Stimulated activated naive CD8-positive, alpha-beta T cell treated with anti-CD3 and anti-CD28 coated beads, Interleukin-15, Interleukin-2, amounts not matched to agents 100 U/mL and 50 U/mL, for 24 hours (primary cell): Measurements from ENCODE around the gene VASP.

Experiments
- ATAC-seq: fragments of 150-1000 bp; cut with Tn5 transposase; one replicate; pipeline ENCODE4 v1.10.0; 2021
- DNase-seq: peaks from one replicate; pipeline ENCODE4 v3.0.0; 2021

Gene VASP

GRCh38 chr19:45554481-45554880 is 47.2 kb downstream of the VASP start:
- no peak for DNase-seq
- no peak for ATAC-seq

DNA sequence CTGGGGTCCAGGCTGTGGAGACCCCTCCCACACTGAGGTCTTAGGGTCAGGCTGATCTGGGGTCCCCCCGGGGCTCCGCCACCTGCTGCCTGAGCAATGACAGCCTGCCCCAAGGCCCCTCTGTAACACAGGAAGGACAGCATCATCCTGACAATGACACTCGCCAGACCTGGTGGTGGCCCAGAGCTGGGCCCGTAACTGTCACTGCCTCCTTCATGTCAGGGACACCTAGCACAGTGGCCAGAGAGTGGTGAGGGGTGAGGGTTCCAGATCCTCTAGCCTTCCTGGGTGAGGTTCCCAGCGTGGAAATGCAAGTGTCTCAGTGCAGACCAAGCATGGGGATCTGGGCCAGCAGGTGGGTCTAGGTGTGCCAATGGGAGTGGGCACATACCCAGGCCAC is 49.6 kb downstream of the VASP start:
- no peak for DNase-seq
- no peak for ATAC-seq

DNA sequence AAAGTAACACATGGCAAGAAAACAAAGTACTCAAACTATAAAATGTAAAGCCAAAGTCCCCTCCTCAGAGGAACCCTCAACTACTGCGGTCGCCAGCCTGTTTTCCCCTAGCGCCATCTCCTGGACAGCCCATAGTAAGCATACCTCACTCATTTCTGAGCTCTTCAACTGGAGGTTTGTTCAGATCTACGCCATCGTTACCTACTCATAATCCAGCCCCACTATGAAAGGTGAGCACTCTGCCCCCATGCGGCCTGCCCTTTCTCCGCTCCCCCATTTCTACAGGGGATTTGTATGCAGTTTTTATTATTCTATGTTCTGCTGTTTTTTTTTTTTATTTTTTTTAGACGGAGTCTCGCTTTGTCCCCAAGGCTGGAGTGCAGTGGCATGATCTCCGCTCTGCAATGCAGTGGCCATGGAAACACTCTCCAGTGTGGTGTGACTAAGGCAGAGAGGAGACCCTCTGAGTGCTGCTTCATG is 51.2 kb downstream of the VASP start:
- ATAC-seq: peak; percentile 92
- DNase-seq: peak; percentile 73

GRCh38 chr19:45560038-45560437 is 52.8 kb downstream of the VASP start:
- ATAC-seq: no peak

GRCh38 chr19:45560686-45561085 is 53.4 kb downstream of the VASP start:
- ATAC-seq (no peak), DNase-seq (no peak)

More at GRCh38 chr19:45560038-45560437, 52.8 kb downstream of the VASP start:
- no peak for DNase-seq

- ATAC-seq (no peak), DNase-seq (no peak)
These were observed 57.0 kb downstream of the VASP start for GRCh38 chr19:45564131-45564780.

DNA sequence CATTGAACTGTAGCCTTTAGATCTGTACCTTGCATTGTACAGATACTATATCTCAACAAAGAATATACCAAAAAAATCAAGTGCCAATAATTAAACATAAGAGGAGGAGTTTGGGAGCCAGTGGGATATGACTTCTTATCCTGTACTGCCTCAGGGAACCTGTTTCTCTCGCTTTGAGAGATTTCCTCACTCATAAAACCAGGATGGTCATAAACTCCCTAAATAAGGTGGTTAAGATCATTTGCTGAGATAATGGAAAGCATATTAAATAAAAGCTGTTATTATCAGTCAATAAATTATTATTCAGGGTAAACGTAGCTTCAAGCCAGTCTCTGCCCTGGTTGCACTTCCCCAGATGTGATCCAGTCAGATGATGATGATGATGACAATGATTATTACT is 60.3 kb downstream of the VASP start:
- DNase-seq: no peak
- no peak for ATAC-seq

- ATAC-seq (peak; percentile 23), DNase-seq (no peak)
These were observed 61.5 kb downstream of the VASP start for GRCh38 chr19:45568732-45569131.

DNA sequence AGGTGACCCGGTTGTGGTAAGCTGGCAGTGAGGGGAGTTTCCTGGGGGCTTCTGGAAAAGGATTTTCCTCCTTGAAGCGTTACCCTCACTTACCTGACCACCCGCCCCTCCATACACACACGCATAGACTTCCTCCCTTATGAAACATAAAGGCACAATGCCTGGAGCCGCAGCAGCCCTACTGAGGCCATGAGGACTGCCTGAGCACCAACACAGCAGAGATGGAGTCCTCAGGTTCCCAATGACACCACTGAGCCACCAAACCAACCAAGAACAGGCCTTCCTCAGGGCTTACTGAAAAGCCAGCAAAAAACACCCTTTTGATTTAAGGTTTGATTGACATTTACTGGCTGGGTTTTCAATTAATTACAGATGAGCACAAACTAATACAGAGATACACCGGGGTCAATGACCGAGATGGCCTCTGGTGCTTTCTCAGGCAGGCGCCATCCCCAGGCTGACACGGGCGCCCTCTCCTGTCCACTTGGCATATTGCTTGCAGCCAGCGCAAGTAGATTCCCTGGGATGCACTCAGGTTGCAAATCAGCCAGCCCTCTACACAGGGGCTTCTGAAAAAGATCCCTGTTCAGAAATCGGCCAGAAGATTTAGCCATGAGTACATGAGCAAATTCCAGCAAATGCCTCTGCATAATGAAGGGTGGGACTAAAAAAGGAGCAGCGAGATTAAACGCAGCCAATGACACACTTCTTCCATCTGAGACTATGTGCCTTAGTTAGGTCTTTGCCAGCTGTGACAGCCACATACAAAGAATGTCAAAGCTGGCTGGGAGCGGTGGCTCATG is 62.5 kb downstream of the VASP start:
- peak; percentile 77 for DNase-seq
- peak; percentile 72 for ATAC-seq

- ATAC-seq: no peak
These were observed 64.4 kb downstream of the VASP start for GRCh38 chr19:45571457-45572220.

GRCh38 chr19:45574526-45574925 is 67.2 kb downstream of the VASP start:
- ATAC-seq (no peak), DNase-seq (no peak)

More at GRCh38 chr19:45571457-45572220, 64.4 kb downstream of the VASP start:
- no peak for DNase-seq

GRCh38 chr19:45575216-45575615 is 67.9 kb downstream of the VASP start:
- no peak for ATAC-seq
- no peak for DNase-seq
